GM19193 (cell line): ENCODE results near the gene WDR49.

ENCODE experiments used
- POLR2A ChIP-seq: IDR thresholded peaks from 4 replicates; pipeline ENCODE4 v1.6.1; 2011; ENCODE audit not compliant: insufficient read depth, insufficient read length; ENCODE audit errors: extremely low read depth

WDR49 gene

DNA sequence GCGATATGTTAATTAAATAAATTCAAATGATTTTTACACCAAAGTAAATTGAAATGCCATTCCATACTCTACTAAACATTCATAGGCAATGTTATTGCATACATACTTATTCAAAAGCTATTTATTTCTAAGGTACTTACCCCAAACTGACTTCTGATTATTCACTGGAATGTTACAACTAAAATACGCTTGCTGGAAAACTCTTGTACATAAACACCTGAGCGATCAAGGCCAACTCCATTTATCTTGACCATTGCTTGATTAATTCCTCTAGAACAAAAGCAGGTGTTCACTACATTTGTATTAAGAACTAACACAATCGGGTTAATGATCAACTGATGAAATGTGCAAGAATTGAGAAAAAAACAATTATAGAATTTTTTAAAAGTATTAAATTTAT, 179.9 kb downstream of the WDR49 start, which contains the start of gene SERPINI2:
SERPINI2 (minus strand) TSS at position 180 of the 400 bp plus-strand sequence. CDS start 2,208 bp downstream, outside the sequence.
- TF ChIP-seq POLR2A: no peak

DNA sequence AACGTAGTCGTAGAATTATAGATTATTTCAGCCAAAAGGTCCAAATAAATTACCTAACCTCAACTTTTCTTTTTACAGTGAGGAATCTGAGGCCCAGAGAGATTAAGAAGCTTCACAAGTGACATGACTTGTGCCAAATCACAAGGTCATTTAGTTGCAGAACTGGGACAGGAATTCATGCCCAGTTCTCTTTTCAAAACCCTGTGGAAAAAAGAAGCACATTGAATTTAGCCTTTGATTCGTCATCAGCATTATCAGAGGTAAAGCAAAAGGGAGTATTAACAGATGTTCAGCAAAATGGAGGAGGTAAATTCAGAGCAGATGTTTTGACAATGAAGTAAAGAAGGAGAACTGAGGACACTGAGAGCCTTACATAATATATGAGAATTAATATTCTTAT, 184.4 kb downstream of the WDR49 start:
- no peak for TF ChIP-seq POLR2A

DNA sequence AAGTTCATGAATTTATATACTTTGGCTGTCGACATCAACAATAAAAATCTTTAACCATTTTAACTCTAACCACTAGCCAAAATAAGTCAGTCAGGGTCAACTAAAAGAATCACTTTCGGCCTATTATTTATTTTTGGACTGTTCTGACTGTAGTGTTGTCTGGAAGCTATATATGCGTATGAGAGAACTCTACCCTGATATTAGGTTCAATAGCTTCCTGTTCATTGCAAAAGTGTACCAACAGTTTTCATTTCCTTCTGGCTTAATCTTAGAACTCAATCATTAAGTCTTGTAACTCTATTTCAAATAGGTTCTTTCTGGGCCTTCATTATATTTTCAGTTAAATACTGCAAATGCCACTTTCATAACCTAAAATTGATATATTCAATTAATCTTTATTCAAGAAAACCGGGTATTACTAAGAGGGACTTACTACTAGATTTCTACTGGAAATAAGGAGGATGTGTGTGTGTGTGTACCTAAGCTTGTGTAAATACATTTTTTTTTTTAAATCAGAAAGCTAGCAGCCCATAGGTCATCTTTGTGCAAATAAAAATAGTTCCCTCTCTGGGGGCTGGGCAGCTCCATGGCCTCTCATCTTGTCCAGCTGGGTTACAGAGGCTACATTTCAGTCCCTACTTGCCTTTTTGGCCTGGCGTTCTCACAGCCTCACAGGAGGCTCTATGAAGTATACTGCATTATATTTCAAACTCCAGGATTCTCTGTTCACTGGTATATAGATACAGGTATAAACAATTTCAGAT, 185.7 kb downstream of the WDR49 start:
- no peak for TF ChIP-seq POLR2A

DNA sequence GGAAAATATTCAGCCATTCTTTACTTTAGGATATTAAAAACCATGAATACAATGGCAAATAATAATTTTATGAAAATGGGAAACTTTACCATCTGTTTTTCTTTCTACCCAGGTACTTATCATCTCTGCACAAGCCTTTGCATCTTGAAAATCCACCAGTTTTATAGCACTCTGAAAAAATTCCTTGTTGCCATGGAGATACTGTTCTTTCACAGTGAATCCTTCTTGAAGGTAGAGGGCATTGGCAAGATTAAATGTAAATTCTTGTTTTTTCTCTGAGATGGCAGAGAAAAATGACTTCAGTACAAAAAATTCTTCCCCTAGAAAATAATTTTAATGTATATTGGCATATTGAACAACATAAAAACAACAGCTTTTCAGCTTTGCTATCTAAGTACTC, 186.8 kb downstream of the WDR49 start:
- no peak for TF ChIP-seq POLR2A

DNA sequence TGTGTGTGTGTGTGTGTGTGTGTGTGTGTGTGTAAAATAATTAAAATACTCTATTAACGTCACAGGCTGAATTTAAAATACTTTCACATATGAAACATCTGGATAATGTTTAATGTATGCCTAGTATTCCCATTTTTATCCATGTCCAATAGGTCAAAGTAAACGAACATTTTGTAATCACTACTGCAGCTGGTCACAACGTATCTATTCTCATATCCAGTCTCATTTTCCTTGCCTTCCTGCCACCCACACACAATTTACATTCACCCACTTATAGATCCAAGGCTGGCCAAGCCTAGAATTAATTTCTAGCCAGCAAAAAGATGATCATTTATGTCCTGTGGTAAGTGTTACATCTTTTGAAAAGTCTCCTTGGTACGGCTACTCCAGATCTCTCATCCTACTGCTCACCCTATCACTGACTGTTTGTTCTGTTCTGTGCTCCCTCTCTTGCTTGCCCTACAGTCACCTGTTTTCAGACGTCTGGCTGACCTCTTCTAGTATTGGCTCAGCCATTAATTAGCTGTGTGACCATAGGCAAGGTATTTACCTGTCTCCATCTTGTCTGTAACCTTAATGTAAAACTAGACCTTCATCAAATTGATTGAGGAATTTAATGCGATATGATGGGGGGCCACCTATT, 197.5 kb downstream of the WDR49 start:
- no peak for TF ChIP-seq POLR2A

DNA sequence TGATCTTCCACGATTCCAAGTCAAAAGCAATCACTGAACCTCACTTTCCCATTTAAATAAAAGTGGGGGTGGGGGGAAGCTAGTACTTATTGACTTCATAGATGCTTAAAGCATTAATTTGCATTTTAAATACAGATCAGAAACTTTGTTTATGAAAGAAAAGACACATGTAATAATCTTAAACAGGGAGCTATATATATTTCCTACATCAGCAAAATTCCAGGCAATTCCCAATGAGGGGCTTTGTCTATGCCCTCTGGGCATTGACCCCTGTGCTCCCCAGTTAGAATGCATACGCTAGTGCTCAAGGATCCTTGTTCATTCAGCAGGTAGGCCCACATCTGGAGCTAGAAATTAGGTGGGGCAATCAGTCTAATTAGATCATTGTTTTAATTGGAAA, 199.9 kb downstream of the WDR49 start:
- no peak for TF ChIP-seq POLR2A

DNA sequence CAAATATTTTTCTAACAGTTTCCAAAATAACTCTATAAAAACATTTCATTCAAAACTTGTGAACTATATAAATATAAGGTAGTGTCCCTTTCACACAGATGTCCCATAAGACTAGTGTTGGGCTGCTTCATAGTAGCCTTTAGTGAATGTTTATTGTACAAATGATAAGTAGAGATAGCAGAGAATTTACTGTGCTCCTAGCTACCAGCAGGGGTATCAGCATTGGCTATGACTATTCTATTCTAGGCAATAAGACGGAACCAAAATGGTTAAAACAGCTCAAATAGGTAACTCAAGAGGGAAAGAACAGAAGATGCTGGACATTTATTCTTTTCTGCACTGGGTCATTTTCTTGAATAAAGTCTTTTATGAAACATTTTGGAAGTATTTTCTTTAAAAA, 202.5 kb downstream of the WDR49 start:
- no peak for TF ChIP-seq POLR2A

DNA sequence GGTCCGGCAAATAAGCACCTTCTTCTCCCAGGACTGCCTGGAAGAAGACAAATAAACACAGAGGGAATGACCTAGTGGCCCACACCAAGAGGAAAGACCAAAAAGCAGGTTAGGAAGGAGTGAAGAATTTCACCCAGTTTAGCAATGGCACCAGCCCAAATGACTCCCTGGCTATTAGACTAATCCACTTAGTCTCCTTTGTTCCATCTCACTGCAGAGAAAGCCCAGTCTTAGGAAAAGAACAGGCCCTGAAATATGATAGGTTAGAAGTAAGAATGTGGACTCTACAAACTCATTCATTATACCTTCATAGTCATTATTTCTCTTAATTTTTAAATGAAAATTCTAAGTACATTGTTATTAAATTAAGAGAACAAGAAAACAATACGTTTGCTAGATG, 203.1 kb downstream of the WDR49 start:
- TF ChIP-seq POLR2A: no peak

DNA sequence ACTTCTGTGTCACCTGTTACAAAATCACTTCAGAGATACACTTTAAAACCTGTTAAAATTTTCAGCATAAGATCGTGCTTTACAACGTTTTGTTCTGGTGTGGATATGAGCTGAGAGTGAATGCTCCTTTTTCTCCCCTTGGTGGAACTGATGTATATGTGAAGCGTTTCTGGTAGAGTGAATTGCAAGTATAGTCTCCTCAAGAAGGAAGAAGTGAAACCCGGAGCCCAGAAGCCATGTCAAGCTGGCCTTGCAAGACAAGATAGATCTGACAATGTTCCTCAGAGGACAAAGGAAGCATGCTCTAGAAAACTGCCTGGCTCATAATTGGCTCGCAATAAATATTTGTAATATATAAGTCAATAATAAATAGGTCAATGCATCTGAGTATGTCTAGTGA, 203.5 kb downstream of the WDR49 start:
- no peak for TF ChIP-seq POLR2A

DNA sequence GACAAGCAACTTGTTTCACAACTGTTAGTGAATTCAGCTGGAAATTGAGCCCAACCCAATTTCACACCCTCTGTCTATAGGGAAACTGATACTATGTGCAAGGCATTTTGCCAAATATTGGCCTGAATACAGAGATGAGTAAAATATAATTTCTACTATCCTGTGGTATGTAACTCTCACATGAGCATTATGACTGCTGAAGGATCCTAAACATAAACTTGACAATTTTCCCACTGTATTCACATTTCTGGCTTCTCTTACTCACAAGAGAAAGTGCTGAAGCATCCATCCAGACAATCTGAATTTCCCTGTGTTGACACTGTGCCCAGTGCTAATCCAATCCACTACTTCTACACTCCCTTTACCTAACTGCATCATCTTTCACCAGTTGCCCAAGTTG, 208.3 kb downstream of the WDR49 start:
- no peak for TF ChIP-seq POLR2A

DNA sequence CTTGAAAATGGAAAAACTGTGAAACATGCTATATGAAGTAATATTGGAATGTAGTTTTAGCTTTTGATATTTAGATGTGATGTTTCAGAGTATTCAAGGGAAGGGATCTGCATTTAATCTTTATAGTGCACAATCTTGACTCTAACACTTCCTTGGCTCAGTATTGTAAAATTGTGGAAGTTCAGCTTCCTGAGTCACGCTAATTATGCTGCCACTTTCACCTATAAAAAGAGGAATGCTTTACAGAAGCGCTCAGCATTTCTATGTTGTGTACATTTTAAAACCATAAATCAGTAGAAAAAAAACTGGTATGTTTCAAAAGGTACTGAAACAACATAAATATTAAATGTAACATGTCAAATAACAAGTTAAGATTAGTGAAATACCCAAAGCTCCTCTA, 212.5 kb downstream of the WDR49 start:
- no peak for TF ChIP-seq POLR2A

DNA sequence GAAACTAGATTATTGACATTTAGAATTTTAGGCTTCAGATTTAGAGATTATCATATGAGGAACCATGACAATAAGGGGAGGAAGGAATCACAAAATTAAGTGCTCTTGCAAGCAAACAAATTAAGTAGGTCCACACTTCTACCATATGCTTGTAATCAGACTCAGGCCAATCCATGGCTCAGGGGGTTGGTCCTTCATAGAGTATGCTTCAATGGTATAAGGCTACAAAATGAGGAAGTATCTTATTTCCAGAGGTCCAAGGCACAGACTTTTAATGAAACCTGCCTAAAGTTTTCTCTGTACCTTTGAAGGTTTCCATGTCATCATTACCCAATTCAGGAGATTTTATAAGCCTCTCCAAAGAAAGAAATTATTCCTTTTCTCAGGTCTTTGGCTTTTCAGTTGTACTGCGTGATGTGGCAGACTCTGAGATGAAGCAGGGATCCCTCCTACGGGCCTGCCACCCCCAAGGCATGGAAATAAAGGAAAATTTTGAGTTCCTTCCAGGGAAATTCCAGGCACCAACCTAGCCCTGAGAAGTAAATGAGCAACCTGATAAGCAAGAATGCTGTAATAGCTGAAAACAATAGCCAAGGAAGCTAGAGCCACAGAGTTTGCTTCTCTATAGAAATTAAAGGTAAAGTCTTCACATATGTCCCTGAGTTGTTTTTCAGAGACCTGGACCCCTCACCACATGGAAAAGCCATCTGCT, 216.2 kb downstream of the WDR49 start:
- TF ChIP-seq POLR2A: no peak
